HG03095 (cell line): ENCODE measurements around the gene DOK6.

ENCODE experiments used
- ATAC-seq: cut with Tn5 transposase; IDR thresholded peaks from one replicate; pipeline ENCODE4 v1.9.1; 2021; ENCODE audit warnings: moderate library complexity; ENCODE audit not compliant: unreplicated experiment

Gene DOK6

DNA sequence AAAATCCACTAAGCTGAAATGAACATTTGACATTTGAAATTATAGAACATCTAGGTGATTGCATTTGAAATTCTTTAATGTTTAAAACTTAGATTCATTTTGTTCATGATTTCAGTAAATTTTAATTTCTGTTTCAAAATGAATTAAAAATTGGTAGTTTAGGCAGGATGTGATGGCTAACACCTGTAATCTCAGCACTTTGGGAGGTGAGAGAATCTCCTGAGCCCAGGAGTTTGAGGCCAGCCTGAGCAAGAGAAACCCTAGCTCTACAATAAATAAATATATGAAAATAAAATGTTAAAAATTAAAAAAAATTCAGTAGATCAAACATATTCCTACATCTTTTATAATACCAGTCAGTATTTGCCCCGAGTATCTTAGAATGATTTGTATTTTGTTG is 330.0 kb downstream of the DOK6 start:
- ATAC-seq: no peak

DNA sequence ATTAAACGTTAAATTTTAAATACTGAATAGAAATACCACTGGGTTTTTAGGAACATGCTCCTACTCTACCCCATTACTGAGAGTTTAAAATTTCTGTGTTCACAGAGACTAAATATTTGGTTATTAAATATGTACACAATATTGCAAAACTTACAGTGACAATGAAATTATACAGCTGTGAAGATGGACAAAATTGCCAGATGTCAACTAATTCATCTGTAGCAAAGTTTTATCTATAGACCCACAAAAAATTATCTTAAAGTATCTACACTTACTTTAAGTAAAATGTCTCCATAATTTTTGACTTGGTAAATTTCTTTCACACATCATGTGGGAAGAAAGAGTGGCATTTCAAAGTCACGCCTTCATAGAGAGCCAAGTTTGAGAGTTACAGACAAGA is 333.8 kb downstream of the DOK6 start:
- ATAC-seq: no peak

DNA sequence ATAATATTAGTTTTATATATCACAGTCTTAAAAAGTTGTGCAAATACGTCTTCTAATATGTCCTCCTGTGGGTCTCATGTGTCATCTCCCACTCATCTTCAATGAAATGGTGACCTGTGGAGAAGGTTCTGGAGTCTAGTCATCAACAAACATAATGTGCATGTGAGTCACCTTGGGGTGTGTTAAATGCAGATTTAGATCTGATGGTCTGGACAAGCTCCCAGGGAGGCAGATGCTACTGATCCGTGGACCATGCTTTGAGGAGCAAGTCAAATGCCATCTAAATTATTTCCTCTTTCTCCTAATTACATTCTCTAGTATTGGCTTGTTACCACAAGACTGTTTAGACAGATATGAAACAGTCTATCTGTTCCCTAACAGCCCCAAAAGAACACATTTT is 336.0 kb downstream of the DOK6 start:
- ATAC-seq: no peak

DNA sequence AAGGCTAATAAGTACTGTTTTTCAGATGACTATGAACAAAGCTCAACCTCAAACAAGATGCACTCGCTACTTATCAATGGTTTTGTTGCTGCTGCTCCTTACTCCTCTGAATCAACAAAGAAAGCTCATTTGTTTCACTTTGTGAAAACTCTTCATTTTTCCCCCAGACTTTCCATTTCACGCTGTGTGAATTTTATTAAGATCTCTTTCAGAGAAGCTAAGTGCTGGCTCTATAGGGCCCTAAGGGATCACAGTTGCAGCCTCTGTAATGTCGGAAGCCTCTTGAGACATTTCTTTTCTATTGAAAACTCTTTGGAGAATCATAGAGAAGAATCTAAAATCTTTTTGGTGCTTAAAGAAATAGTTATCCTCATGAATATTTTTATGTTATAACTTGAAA is 337.2 kb downstream of the DOK6 start:
- ATAC-seq: no peak

DNA sequence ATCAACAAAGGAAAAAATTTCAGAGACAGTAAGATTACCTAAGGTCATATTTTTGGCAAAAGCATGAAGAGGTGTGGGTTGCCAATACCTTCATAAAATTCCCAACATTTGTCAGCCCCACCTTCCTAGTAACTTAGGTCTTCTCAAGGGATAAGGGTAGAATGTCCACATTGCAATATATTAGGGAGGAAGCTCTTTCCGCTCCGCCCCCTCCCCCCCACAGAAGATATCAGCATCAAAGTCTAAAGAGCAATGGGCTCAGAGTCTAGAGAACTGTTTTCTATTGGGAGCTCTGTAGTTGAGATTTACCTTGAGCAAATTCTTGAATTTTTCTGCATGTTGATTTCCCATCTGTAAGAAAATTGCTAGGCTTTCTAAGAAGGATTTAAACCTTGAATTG is 346.7 kb downstream of the DOK6 start:
- ATAC-seq: no peak

DNA sequence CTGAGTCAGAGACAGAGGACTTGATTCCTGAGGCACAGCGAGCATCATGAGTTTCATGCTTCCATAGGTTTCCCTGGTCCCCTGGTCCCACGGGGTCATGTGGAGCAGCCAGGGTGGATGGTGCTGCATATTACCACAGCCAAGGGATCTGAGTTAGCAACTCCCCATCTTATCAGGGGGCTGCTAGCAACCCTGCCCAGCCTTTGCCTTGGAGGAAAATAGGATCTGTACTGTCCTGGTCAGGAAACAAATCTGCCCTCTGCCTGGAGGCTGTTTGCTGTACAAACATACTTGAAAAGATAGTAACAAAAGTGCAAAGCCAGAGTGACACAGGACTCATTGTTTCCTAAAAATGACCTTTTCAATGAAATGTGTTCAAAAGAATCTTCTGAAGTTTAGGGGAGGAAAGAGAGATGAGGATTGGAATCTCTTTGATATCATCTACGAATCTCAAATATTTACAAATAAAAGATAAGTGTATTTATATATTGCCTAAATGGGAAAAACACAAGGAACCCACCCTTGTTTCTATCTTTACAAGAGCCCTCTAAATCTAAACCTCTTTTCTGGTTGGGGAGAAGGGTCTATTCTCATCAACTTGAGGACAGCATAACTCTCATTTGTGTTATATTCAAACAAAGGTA is 352.2 kb downstream of the DOK6 start:
- ATAC-seq: no peak

DNA sequence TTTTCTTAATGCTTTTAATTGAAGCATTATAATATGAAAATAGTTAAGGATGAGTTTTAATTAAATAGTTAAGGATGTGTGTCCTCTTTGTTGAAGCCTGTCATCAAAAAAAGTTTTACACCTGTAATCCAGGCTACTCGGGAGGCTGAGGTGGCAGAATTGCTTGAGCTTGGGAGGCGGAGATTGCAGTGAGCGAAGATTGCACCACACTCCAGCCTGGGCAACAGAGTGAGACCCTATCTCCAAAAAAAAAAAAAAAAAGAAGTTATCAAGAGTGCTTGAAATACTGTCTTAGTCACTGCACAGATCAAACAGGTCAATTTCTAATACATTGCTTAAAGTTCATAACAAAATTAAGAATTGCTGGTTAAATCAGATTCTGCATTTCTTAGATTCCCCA is 353.4 kb downstream of the DOK6 start:
- no peak for ATAC-seq

DNA sequence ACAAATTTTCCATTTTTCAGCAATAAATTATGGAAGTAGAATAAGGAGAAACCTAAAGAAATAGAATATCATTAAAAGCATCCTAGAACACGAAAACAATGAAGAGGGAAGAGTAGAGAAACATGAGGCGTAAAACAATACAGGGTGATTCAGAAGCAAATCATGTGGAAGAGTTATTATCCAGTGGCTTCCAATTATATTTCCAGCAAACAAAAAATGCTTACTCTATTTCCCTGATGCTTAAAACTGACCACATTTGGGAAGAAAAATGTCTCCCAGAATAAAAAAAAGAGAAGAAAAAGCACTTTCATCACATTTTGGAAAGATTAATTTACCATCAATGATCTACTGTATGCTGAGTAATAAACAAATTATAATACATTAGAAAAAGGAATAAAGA is 354.4 kb downstream of the DOK6 start:
- ATAC-seq: no peak

DNA sequence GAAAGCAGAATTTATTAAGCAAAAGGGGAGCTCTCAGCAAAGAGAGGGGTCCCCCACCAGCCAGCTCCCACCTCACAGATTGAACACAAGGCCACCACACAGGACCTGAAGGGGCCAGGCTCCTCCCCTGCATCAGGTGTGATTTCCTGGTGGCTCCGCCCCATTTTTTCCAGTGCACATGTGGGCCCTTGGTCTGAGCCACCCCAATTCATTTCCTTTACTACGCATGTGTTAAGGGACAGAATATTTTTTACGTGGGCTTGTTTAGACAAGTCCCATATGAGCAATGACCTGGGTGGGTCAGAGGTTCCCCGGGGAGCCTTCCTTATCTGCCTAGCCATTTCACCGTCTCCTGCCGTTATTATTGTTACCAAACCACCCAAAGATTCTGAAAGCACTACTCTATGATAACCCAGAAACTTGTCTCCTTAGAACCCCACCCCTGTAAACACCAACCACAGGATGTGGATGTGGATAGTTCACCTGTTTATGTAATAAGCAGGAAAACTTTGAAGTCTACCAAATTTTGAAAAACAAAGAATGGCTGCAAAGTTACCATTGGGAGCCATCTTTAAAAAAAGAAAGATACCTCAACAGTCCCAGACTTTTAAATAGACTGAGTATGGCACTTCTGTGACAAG is 355.3 kb downstream of the DOK6 start:
- ATAC-seq: no peak

DNA sequence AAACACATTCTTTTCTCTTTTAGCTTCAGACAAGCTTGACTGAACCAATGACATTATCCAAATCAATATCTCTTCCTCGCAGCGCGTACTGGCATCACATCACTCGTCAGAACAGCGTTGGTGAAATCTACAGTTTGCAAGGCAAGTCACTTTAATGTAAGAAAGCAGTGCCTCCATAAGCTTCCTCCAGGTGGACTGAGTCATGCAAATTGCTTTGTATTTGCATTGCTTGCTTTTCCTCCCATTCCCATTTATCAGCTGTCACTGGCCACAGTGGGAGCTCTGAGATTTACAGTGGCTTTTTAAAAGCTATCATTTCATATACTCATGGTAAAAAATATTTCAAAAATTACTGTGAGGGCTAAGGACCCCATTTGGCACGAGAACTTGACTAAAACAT is 357.0 kb downstream of the DOK6 start:
- no peak for ATAC-seq

DNA sequence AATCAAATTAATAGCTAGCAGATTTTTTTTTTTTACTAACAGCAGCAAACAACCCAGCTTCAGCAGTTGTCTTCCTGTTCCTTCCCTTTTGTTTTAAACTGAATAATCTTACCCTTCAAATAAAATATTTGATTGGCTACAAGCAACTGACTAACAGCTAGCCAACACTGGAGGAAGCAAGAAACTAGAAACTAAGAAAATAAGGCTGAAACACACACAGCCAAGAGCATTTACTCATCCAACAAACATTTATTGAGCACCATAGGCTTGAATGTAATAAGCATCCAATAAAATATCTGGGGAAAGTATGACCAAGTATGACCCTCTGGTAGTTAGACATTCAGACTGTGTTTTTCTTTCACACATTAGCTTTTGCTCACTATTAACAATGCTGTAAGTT is 357.8 kb downstream of the DOK6 start:
- no peak for ATAC-seq

DNA sequence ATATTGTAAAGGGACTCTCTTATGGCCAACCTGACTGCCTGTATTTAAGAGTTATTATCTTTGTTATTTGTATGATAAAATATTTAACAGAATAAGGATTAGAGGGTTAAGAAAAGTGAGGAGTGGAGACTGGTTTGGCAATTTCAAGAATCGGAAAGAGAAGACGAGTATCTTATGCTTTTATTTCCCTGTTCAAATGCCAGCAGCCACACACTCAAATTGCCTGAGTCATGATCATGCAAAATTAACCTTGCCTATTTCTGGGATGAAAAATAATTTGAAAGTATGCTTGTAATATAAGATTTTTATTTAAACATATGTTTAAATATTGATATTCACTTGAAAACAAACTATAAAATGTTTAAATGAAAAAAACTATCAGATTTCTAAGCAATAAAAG is 358.4 kb downstream of the DOK6 start:
- no peak for ATAC-seq

DNA sequence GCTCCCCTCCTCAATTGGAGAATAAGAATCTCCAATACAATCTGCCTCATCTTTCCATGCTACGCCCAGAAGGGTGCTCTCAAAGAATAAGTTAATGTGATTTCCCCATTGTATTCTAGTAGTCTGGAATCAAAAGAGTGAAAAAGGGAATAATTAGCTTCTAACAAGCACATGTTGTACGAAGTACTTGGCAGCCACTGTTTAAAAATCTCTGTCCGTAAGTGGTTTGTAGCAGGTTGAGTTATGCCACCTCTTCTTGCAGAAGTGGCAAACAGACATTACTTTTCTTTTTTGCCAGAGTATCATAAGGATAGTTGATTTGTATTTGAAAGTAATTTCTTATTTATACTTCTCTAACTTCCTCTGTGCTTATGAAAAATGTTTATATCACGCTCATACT is 362.3 kb downstream of the DOK6 start:
- ATAC-seq: no peak

DNA sequence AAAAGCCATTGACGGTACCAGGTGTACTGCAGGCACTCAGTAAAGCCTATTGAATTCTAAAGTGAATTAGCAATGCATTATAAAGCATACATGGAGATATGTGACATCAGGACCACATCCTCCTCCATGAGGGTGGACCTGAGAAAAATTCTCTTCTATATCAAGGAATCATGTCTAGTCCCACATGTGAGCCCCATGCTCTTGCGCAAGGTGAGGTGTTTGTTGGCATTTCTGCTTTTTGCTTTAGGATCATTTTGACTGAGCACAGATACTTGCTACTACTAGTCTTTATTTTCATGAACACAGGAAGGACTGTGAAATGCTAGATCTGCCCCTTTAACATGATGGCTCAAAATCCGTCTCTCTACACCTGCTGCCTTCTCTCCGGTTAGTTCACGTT is 363.1 kb downstream of the DOK6 start:
- no peak for ATAC-seq

DNA sequence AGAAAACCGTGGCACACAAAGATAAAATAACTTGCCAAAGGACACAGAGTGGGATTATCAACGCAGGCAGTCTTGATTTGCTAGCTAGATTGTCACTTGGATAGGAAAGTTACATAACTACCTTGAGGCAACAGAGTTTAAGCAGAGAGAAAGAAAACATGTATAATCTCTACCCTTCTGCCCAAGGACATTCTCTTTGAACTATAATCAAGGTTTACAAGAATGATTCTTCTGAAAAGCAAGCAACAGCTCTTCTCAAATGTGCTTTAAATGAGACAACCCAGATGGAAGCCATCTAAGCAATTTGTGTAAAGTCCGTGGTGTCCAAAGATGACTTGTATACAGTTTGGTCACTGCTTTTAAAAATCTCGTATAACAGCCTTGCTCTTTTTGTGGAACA is 369.6 kb downstream of the DOK6 start:
- no peak for ATAC-seq

DNA sequence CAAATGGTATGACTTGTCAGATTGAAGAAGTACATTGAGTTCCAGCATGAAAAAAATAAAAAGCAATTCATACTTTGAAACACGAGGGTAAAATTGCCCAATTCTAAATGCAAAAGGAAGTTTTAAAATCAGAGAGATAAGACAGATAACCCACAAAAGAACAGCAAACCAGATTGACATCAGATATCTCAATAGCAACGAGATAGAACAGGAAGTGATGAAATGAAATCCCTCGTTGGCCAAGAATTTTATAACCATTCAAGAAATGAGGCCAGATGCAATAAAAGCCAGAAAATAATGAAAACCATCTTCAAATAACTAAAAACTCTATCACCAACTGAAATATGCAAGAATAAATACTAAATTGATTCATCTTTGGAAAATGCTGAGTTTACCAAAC is 374.1 kb downstream of the DOK6 start:
- ATAC-seq: no peak

DNA sequence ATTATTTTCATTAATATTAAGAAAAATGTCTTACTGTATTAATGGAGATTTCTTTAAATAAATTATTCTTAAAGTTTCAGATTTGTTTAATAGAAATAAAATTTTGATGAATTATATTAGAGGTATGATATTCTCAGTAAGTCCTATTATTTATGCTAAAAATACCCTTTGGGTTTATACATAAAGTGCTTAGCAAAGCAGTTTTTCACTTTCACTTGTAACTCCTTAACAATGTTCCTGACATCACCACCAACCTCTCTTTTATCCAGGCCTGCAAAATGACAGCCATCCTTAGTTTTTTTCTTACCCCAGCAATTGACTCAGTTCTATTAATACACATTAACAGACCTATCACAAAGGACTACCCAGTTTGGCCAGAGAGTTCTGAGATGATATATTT is 376.6 kb downstream of the DOK6 start:
- ATAC-seq: no peak

DNA sequence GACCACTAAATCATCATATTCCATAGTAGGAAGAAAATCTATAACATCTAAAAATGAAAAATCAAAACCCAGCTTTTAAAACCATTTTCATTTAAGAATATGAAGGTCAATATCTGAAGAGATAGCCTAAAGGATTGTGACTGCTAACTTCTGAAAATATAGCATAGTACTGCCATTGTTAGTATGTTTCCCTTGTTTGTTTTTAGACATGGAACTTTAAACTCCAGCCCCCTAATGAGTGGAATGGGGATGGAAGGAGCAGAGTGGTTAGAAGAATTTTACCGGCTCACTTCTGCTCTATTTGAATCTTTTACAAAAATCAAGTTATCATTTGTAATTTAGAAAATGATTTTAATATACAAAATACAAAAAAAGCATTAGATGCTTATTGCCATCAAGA is 378.0 kb downstream of the DOK6 start:
- ATAC-seq: no peak

DNA sequence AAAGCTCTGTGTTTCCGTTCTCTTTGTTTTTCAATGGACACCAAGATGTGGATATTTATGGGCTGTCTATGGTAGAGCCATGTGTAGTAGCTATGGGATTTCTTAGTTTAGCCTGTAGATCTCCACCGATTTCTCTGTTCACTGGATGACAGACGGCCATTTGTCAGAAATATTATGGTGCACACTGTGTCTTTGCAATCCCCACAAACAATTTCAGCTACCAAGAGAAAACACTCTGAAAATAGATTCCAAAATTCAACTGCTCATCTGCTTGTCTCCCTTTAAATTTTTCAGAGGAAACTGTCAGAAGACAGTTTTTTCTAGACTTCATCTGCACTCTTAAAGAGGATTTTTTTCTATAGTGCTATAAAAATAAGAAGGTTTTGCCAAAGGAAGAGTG is 380.2 kb downstream of the DOK6 start:
- no peak for ATAC-seq

DNA sequence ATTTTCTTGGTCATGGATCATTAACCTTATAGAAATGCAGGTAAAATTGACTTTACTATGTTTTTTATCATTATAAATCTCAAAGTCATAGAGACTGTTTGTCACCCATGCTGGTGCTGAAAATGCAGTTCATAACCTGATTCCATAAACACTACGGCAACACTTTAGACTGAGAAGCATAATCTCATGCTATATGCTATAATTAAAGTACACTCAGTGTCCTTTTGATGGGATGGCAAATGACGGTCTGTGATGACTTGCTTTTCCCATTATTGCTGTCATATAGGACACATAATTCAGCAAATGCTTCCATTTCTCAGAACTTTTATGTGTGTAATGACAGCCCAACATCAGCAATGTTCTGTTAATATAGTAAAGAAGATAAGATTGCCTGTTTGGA is 384.1 kb downstream of the DOK6 start:
- no peak for ATAC-seq

DNA sequence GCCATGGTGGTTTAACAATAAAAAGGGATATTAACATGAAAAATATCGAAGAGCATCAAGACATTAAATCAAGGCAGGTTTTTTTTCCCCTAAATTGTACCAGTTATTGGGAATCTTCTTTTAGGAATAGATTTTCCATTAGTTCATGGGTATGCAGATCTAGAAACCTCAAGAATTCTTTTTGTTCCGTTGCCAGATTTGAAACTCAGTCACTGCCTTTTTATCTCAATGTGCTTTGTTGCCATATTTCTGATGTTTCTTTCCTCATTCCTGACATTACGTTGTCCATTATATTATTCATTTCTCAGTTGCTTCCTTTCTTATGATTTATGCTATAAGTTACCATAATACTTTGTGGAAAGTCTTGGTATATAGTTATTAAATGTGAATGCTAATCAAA is 384.8 kb downstream of the DOK6 start:
- ATAC-seq: no peak

DNA sequence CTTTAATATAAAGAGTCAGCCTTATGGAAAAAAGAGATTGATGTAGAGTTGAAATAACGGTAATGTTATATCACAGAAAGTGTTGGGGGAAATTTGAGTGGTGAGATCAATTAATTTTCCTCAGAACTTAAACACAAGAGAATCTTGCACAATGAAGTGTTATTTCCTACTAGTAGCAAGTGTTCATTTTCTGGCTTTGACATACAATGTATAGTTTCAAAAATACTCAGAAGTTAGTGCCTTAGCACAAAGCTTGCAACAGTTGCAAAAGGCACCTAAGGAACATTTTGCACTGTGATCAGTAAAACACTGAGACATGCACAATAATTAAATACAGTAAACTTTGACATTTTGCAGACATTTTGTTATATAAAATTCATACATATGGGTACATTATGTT is 385.7 kb downstream of the DOK6 start:
- no peak for ATAC-seq

DNA sequence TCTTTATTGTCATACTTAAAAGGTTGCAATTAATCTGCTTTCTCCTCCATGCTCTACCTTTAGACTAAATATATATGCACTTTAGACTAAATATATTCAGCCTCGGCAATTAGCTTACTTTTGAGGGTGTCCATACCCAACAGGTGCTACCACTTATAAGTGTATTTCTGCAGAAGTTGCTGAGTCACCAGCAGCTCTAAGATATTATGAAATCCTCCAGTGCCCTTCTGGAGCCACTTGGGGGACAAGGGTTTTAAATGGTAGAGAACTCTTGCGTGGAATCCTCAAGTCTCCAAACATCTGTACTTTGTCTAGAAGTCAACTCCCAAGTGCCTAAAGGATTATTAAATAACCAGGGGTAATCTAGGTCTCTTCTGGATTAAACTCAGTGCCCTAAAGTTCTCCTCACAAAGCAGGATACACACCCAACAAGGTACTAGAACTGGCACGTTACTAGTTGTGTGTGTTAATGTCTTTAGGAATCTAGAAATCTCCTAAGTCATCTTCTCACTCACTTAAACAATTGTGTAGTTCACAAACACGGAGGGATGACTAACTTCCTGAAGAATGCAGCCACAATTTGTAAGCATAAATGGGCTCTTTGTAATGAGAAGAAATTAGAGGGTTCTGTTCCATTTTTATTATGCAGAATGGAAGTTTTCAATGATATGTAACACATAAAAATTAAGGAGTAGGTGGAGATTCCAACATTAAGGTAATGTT is 387.3 kb downstream of the DOK6 start:
- no peak for ATAC-seq
